Measurements from ENCODE around the gene ALDH1L1.

DNA sequence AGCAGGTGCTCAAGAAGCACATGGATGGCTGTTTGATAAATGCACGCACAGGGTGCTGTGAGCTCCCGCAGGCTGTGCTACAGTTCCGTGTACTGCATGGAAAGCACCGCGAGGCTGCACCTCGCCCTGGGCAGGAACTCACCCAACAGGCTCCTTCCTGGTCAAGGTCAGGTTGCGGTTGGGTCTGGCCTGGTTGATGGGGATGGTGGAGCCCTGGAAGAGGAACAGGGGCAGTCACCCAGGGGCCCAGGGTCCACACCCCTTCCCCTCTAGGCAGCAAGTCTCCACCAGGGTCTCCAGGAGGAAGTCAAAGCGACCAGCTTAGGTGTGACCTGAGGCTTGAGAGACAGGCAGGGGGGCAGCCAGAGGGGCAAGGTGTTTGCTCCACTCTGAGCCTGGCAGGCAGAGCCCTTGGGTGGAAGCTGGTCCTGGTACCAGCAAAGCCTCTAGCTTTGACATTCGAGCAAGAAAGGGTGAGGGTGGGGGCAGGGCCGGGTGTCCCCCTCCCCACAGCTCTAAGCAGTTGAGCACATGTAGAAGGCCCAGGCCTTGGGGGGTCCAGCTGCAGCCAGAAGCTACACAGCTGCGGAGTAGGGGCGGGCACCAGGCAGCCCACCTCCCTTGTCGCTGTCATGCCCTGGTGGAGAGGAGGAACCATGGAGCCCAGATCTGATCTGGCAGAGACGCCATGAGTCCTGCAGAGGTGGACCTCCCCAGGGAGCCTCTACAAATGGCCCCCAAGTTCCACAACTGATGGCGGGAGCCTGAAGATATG is 50.1 kb downstream of the ALDH1L1 start:
- TF ChIP-seq POLR2AphosphoS5 (IDR thresholded peaks at IDR 0.05): peak in 1 of 3 donors; percentile 48
- TF ChIP-seq, protein P1, sequence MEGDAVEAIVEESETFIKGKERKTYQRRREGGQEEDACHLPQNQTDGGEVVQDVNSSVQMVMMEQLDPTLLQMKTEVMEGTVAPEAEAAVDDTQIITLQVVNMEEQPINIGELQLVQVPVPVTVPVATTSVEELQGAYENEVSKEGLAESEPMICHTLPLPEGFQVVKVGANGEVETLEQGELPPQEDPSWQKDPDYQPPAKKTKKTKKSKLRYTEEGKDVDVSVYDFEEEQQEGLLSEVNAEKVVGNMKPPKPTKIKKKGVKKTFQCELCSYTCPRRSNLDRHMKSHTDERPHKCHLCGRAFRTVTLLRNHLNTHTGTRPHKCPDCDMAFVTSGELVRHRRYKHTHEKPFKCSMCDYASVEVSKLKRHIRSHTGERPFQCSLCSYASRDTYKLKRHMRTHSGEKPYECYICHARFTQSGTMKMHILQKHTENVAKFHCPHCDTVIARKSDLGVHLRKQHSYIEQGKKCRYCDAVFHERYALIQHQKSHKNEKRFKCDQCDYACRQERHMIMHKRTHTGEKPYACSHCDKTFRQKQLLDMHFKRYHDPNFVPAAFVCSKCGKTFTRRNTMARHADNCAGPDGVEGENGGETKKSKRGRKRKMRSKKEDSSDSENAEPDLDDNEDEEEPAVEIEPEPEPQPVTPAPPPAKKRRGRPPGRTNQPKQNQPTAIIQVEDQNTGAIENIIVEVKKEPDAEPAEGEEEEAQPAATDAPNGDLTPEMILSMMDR (IDR thresholded peaks at IDR 0.05): no peak
- no peak for TF ChIP-seq POLR2A (IDR thresholded peaks at IDR 0.05)

All from stomach (tissue), 4 donors.